ENCODE measurements around the gene REEP1.
"Not testable (repeated sequence)": the region's sequence is repeated elsewhere in the genome, so short reads cannot be mapped to it uniquely, and the experiment has no call there.

The REEP1 gene

GRCh38 chr2:86218124-86218523 lies 119.3 kb downstream of the REEP1 start:
- no peaks in the 10 kb centered on the region for H3K4me1 ChIP-seq (ENCODE audit: insufficient read depth, low read length)
- H3K36me3 ChIP-seq (ENCODE audit: insufficient read depth, low read length), result no peaks in the 10 kb centered on the region
- H3K9ac ChIP-seq (ENCODE audit: low read depth, low read length), result no peak overlapping the region
- no peaks in the 10 kb centered on the region for H3K9me3 ChIP-seq (ENCODE audit: control insufficient read depth, insufficient read depth, low read length)

GRCh38 chr2:86216575-86217555 lies 120.6 kb downstream of the REEP1 start:
- H3K9ac ChIP-seq (ENCODE audit: low read depth, low read length), result no peak overlapping the region
- H3K9me3 ChIP-seq (ENCODE audit: control insufficient read depth, insufficient read depth, low read length), result no peaks in the 10 kb centered on the region
- no peaks in the 10 kb centered on the region for H3K4me1 ChIP-seq (ENCODE audit: insufficient read depth, low read length)
- H3K36me3 ChIP-seq (ENCODE audit: insufficient read depth, low read length), result peaks cover 3% of the 10 kb centered on the region

- Histone ChIP-seq H3K36me3 (ENCODE audit: insufficient read depth, low read length) (peaks cover 3% of the 10 kb centered on the region), H3K9ac (ENCODE audit: low read depth, low read length) (no peak overlapping the region), H3K4me1 (ENCODE audit: insufficient read depth, low read length) (no peaks in the 10 kb centered on the region), H3K9me3 (ENCODE audit: control insufficient read depth, insufficient read depth, low read length) (no peaks in the 10 kb centered on the region)
These were observed 123.0 kb downstream of the REEP1 start for GRCh38 chr2:86214503-86214832.

- no peaks in the 10 kb centered on the region for H3K4me1 ChIP-seq (ENCODE audit: insufficient read depth, low read length)
- H3K9ac ChIP-seq (ENCODE audit: low read depth, low read length), result no peak overlapping the region
- peaks cover 5% of the 10 kb centered on the region for H3K36me3 ChIP-seq (ENCODE audit: insufficient read depth, low read length)
- no peaks in the 10 kb centered on the region for H3K9me3 ChIP-seq (ENCODE audit: control insufficient read depth, insufficient read depth, low read length)
These were observed 123.5 kb downstream of the REEP1 start for GRCh38 chr2:86213699-86214502.

GRCh38 chr2:86213056-86213455 lies 124.4 kb downstream of the REEP1 start:
- H3K9me3 ChIP-seq (ENCODE audit: control insufficient read depth, insufficient read depth, low read length), result no peaks in the 10 kb centered on the region
- no peak overlapping the region for H3K9ac ChIP-seq (ENCODE audit: low read depth, low read length)
- H3K36me3 ChIP-seq (ENCODE audit: insufficient read depth, low read length), result peaks cover 7% of the 10 kb centered on the region
- no peaks in the 10 kb centered on the region for H3K4me1 ChIP-seq (ENCODE audit: insufficient read depth, low read length)

GRCh38 chr2:86211796-86212188 lies 125.6 kb downstream of the REEP1 start:
- peaks cover 11% of the 10 kb centered on the region for H3K36me3 ChIP-seq (ENCODE audit: insufficient read depth, low read length)
- no peaks in the 10 kb centered on the region for H3K4me1 ChIP-seq (ENCODE audit: insufficient read depth, low read length)
- no peak overlapping the region for H3K9ac ChIP-seq (ENCODE audit: low read depth, low read length)
- no peaks in the 10 kb centered on the region for H3K9me3 ChIP-seq (ENCODE audit: control insufficient read depth, insufficient read depth, low read length)

GRCh38 chr2:86211033-86211795 lies 126.2 kb downstream of the REEP1 start:
- Histone ChIP-seq H3K9ac (ENCODE audit: low read depth, low read length) (no peak overlapping the region), H3K4me1 (ENCODE audit: insufficient read depth, low read length) (no peaks in the 10 kb centered on the region), H3K9me3 (ENCODE audit: control insufficient read depth, insufficient read depth, low read length) (no peaks in the 10 kb centered on the region), H3K36me3 (ENCODE audit: insufficient read depth, low read length) (peaks cover 11% of the 10 kb centered on the region)

GRCh38 chr2:86204458-86204857 lies 133.0 kb downstream of the REEP1 start:
- no peaks in the 10 kb centered on the region for H3K9me3 ChIP-seq (ENCODE audit: control insufficient read depth, insufficient read depth, low read length)
- H3K9ac ChIP-seq (ENCODE audit: low read depth, low read length), result no peak overlapping the region
- peaks cover 13% of the 10 kb centered on the region for H3K4me1 ChIP-seq (ENCODE audit: insufficient read depth, low read length)
- H3K36me3 ChIP-seq (ENCODE audit: insufficient read depth, low read length), result peaks cover 8% of the 10 kb centered on the region; the same call in 1 of the 2 replicates

GRCh38 chr2:86203614-86204013 lies 133.8 kb downstream of the REEP1 start:
- peaks cover 6% of the 10 kb centered on the region; the same call in 1 of the 2 replicates for H3K36me3 ChIP-seq (ENCODE audit: insufficient read depth, low read length)
- H3K4me1 ChIP-seq (ENCODE audit: insufficient read depth, low read length), result peaks cover 13% of the 10 kb centered on the region
- H3K9me3 ChIP-seq (ENCODE audit: control insufficient read depth, insufficient read depth, low read length), result no peaks in the 10 kb centered on the region
- H3K9ac ChIP-seq (ENCODE audit: low read depth, low read length), result no peak overlapping the region

GRCh38 chr2:86202702-86203101 lies 134.7 kb downstream of the REEP1 start:
- Histone ChIP-seq H3K4me1 (ENCODE audit: insufficient read depth, low read length) (peaks cover 13% of the 10 kb centered on the region), H3K36me3 (ENCODE audit: insufficient read depth, low read length) (0 out of 2 replicates have a peak, but pooled peaks cover 1% of the 10 kb centered on the region), H3K9me3 (ENCODE audit: control insufficient read depth, insufficient read depth, low read length) (no peaks in the 10 kb centered on the region), H3K9ac (ENCODE audit: low read depth, low read length) (no peak overlapping the region)

GRCh38 chr2:86202336-86202692 lies 135.1 kb downstream of the REEP1 start:
- no peaks in the 10 kb centered on the region for H3K9me3 ChIP-seq (ENCODE audit: control insufficient read depth, insufficient read depth, low read length)
- H3K36me3 ChIP-seq (ENCODE audit: insufficient read depth, low read length), result no peaks in the 10 kb centered on the region
- H3K4me1 ChIP-seq (ENCODE audit: insufficient read depth, low read length), result peaks cover 13% of the 10 kb centered on the region
- no peak overlapping the region for H3K9ac ChIP-seq (ENCODE audit: low read depth, low read length)

GRCh38 chr2:86201671-86202335 lies 135.6 kb downstream of the REEP1 start:
- H3K4me1 ChIP-seq (ENCODE audit: insufficient read depth, low read length), result peaks cover 13% of the 10 kb centered on the region
- H3K9ac ChIP-seq (ENCODE audit: low read depth, low read length), result no peak overlapping the region
- no peaks in the 10 kb centered on the region for H3K36me3 ChIP-seq (ENCODE audit: insufficient read depth, low read length)
- H3K9me3 ChIP-seq (ENCODE audit: control insufficient read depth, insufficient read depth, low read length), result no peaks in the 10 kb centered on the region

- peaks cover 13% of the 10 kb centered on the region for H3K4me1 ChIP-seq (ENCODE audit: insufficient read depth, low read length)
- H3K9me3 ChIP-seq (ENCODE audit: control insufficient read depth, insufficient read depth, low read length); H3K36me3 ChIP-seq (ENCODE audit: insufficient read depth, low read length): not testable (repeated sequence)
- peak overlapping the region; percentile 98; the same call in 1 of the 2 replicates for H3K9ac ChIP-seq (ENCODE audit: low read depth, low read length)
These were observed 136.9 kb downstream of the REEP1 start for GRCh38 chr2:86200564-86200963.

GRCh38 chr2:86199834-86200177 lies 137.6 kb downstream of the REEP1 start:
- Histone ChIP-seq H3K4me1 (ENCODE audit: insufficient read depth, low read length) (peaks cover 13% of the 10 kb centered on the region), H3K36me3 (ENCODE audit: insufficient read depth, low read length) (no peaks in the 10 kb centered on the region), H3K9me3 (ENCODE audit: control insufficient read depth, insufficient read depth, low read length) (no peaks in the 10 kb centered on the region), H3K9ac (ENCODE audit: low read depth, low read length) (peak overlapping the region; percentile 98)
